MM.1S (cell line): Measurements from ENCODE around the gene KIF21B.
"Not testable (repeated sequence)": the region's sequence is repeated elsewhere in the genome, so short reads cannot be mapped to it uniquely, and the experiment has no call there.

ENCODE experiments used
- DNase-seq: peaks from one replicate; pipeline ENCODE4 v3.0.0-alpha.2; 2015
- H2AFZ ChIP-seq: fragments of 300-600 bp; sonication (generic); 2 replicates; pipeline ENCODE4 v1.6.0; 2016; ENCODE audit warnings: antibody characterized with exemption, low read length
- H3F3A ChIP-seq: fragments of 300-600 bp; sonication (generic); 2 replicates; pipeline ENCODE4 v1.6.1; 2016; ENCODE audit warnings: mild to moderate bottlenecking, antibody characterized with exemption, low read length, moderate library complexity, mixed read lengths; ENCODE audit not compliant: insufficient read depth
- H3K27ac ChIP-seq: fragments of 300-600 bp; sonication (generic); 2 replicates; pipeline ENCODE4 v1.5.1; 2016; ENCODE audit warnings: mild to moderate bottlenecking, low read length
- H3K27me3 ChIP-seq: fragments of 300-600 bp; sonication (generic); replicated peaks from 2 replicates; pipeline ENCODE4 v1.6.0; 2016; ENCODE audit warnings: low read length; ENCODE audit not compliant: insufficient read depth
- H3K36me3 ChIP-seq: fragments of 300-600 bp; sonication (generic); replicated peaks from 2 replicates; pipeline ENCODE4 v1.6.1; 2016; ENCODE audit warnings: mild to moderate bottlenecking, low read length, mixed read lengths; ENCODE audit not compliant: insufficient read depth
- H3K4me1 ChIP-seq: fragments of 300-600 bp; sonication (generic); 2 replicates; pipeline ENCODE4 v1.6.1; 2016; ENCODE audit warnings: low read length, mixed read lengths
- H3K4me2 ChIP-seq: fragments of 300-600 bp; sonication (generic); 2 replicates; pipeline ENCODE4 v1.6.0; 2016; ENCODE audit warnings: low read depth, low read length
- H3K4me3 ChIP-seq: fragments of 300-600 bp; sonication (generic); 2 replicates; pipeline ENCODE4 v1.5.1; 2016; ENCODE audit warnings: low read length, mixed read lengths
- H3K79me2 ChIP-seq: fragments of 300-600 bp; sonication (generic); 2 replicates; pipeline ENCODE4 v1.6.1; 2016; ENCODE audit warnings: mixed run types, low read length, mixed read lengths
- H3K9ac ChIP-seq: fragments of 300-600 bp; sonication (generic); 2 replicates; pipeline ENCODE4 v1.6.1; 2016; ENCODE audit warnings: low read length, mixed read lengths
- H3K9me2 ChIP-seq: fragments of 300-600 bp; sonication (generic); replicated peaks from 2 replicates; pipeline ENCODE4 v1.6.1; 2016; ENCODE audit warnings: mild to moderate bottlenecking, low read length, mixed read lengths; ENCODE audit not compliant: insufficient read depth
- H3K9me3 ChIP-seq: fragments of 300-600 bp; sonication (generic); replicated peaks from 2 replicates; pipeline ENCODE4 v1.6.1; 2016; ENCODE audit warnings: mild to moderate bottlenecking, low read length, mixed read lengths; ENCODE audit not compliant: insufficient read depth
- H4K20me1 ChIP-seq: fragments of 300-600 bp; sonication (generic); 2 replicates; pipeline ENCODE4 v1.6.1; 2016; ENCODE audit warnings: mild to moderate bottlenecking, low read length, moderate library complexity, mixed read lengths; ENCODE audit not compliant: insufficient read depth
- CTCF ChIP-seq: fragments of 300-600 bp; sonication (generic); IDR thresholded peaks from 2 replicates; pipeline ENCODE4 v1.5.1; 2016; ENCODE audit warnings: antibody characterized with exemption, low read length, mixed read lengths
- EZH2 ChIP-seq: fragments of 300-600 bp; sonication (generic); optimal IDR thresholded peaks from 2 replicates; pipeline ENCODE3; 2017; ENCODE audit warnings: low read depth, mild to moderate bottlenecking, antibody characterized with exemption, low read length, mixed read lengths
- EZH2phosphoT487 ChIP-seq: fragments of 300-600 bp; sonication (generic); IDR thresholded peaks from 2 replicates; pipeline ENCODE4 v1.6.1; 2018; ENCODE audit warnings: antibody characterized with exemption, low read length

KIF21B gene

GRCh38 chr1:200967693-200968468 is 55.6 kb downstream of the KIF21B start:
- H3F3A ChIP-seq = no peaks in the 10 kb centered on the region
- H3K9ac ChIP-seq = no peak overlapping the region
- H3K4me1 ChIP-seq = no peaks in the 10 kb centered on the region
- TF ChIP-seq EZH2 (no peak), EZH2phosphoT487 (no peak), CTCF (no peak)
- no peaks in the 10 kb centered on the region for H3K79me2 ChIP-seq
- no peak overlapping the region for H3K4me2 ChIP-seq
- no peaks in the 10 kb centered on the region for H3K27me3 ChIP-seq
- DNase-seq = no peak
- no peaks in the 10 kb centered on the region for H3K9me2 ChIP-seq
- H4K20me1 ChIP-seq = no peaks in the 10 kb centered on the region
- no peak overlapping the region for H2AFZ ChIP-seq
- H3K4me3 ChIP-seq = no peak overlapping the region
- H3K9me3 ChIP-seq = no peaks in the 10 kb centered on the region
- H3K36me3 ChIP-seq = no peaks in the 10 kb centered on the region
- no peak overlapping the region for H3K27ac ChIP-seq

- no peak overlapping the region for H3K4me2 ChIP-seq
- H2AFZ ChIP-seq = no peak overlapping the region
- H3F3A ChIP-seq = no peaks in the 10 kb centered on the region
- H3K4me3 ChIP-seq = no peak overlapping the region
- no peak for DNase-seq
- H3K79me2 ChIP-seq = no peaks in the 10 kb centered on the region
- no peaks in the 10 kb centered on the region for H3K9me2 ChIP-seq
- H3K27me3 ChIP-seq = no peaks in the 10 kb centered on the region
- H3K9me3 ChIP-seq = no peaks in the 10 kb centered on the region
- TF ChIP-seq EZH2phosphoT487 = no peak
- TF ChIP-seq CTCF = no peak
- TF ChIP-seq EZH2 = no peak
- H4K20me1 ChIP-seq = no peaks in the 10 kb centered on the region
- H3K36me3 ChIP-seq = no peaks in the 10 kb centered on the region
- no peaks in the 10 kb centered on the region for H3K4me1 ChIP-seq
- H3K9ac ChIP-seq = no peak overlapping the region
- H3K27ac ChIP-seq = no peak overlapping the region
Measured at GRCh38 chr1:200966934-200967333, 56.6 kb downstream of the KIF21B start.

- TF ChIP-seq EZH2phosphoT487 (no peak), CTCF (no peak), EZH2 (no peak)
- Histone ChIP-seq H3K4me3 (no peak overlapping the region), H3K36me3 (no peaks in the 10 kb centered on the region), H3K4me1 (no peaks in the 10 kb centered on the region), H3K27ac (no peak overlapping the region), H3K4me2 (no peak overlapping the region), H4K20me1 (no peaks in the 10 kb centered on the region), H3K9ac (no peak overlapping the region), H3K79me2 (no peaks in the 10 kb centered on the region), H3K9me3 (no peaks in the 10 kb centered on the region), H3F3A (no peaks in the 10 kb centered on the region), H3K9me2 (no peaks in the 10 kb centered on the region), H3K27me3 (no peaks in the 10 kb centered on the region), H2AFZ (no peak overlapping the region)
- DNase-seq = no peak
Measured at GRCh38 chr1:200965111-200965805, 58.3 kb downstream of the KIF21B start.

- H3K4me3 ChIP-seq, H3K4me2 ChIP-seq, H3K9me2 ChIP-seq, H3K27me3 ChIP-seq, H3K9ac ChIP-seq, H3K27ac ChIP-seq, H3K9me3 ChIP-seq, H3K4me1 ChIP-seq, H3K79me2 ChIP-seq, H3F3A ChIP-seq, H4K20me1 ChIP-seq, DNase-seq, H2AFZ ChIP-seq, H3K36me3 ChIP-seq: not testable (repeated sequence)
Measured at GRCh38 chr1:200963888-200964287, 59.6 kb downstream of the KIF21B start.
